Mesothelial cell of epicardium (in vitro differentiated cells): Measurements from ENCODE around the gene MTHFSD. TPM values are rescaled to one million over a fixed set of nuclear protein-coding genes. Genes with fewer than 3 reads are reported as not detected.

Experiments
- DNase-seq, 2 experiments: peaks; one replicate each; pipeline ENCODE4 v3.0.0; 2021; ENCODE audit warnings: low spot score in 2 of 2; ENCODE audit not compliant: unreplicated experiment in 2 of 2
- H3K27ac Mint-ChIP-seq: 2 replicates; pipeline ENCODE4 v1.8.0; 2021; ENCODE audit warnings: mixed read lengths
- H3K27me3 Mint-ChIP-seq: 2 replicates; pipeline ENCODE4 v1.8.0; 2021; ENCODE audit warnings: low read depth, mixed read lengths
- H3K36me3 Mint-ChIP-seq: 2 replicates; pipeline ENCODE4 v1.8.0; 2021; ENCODE audit warnings: mixed read lengths
- H3K4me1 Mint-ChIP-seq: 2 replicates; pipeline ENCODE4 v1.8.0; 2021; ENCODE audit warnings: mixed read lengths
- H3K4me3 Mint-ChIP-seq: 2 replicates; pipeline ENCODE4 v1.8.0; 2021; ENCODE audit warnings: mild to moderate bottlenecking, moderate library complexity, mixed read lengths
- H3K9me3 Mint-ChIP-seq: 2 replicates; pipeline ENCODE4 v1.8.0; 2021; ENCODE audit warnings: mixed read lengths
- CTCF ChIP-seq: fragments of 200-600 bp; sonication (generic); IDR thresholded peaks from one replicate; pipeline ENCODE4 v1.5.0; 2021; ENCODE audit warnings: antibody characterized with exemption; ENCODE audit not compliant: unreplicated experiment
- total RNA-seq: library from RNA; stranded (reverse); gene quantifications from 3 replicates; pipeline ENCODE4 v1.2.1, GENCODE V29; 2021

Gene MTHFSD
- total RNA-seq, 1 donor from 2014 or later: 27.4 TPM

- H3K27ac Mint-ChIP-seq: peak overlapping the region; percentile 34
- H3K9me3 Mint-ChIP-seq: no peaks in the 10 kb centered on the region
- no peak for TF ChIP-seq CTCF
- H3K4me1 Mint-ChIP-seq: peaks cover 47% of the 10 kb centered on the region
- peaks cover 5% of the 10 kb centered on the region for H3K36me3 Mint-ChIP-seq
- peaks cover 67% of the 10 kb centered on the region for H3K27me3 Mint-ChIP-seq
- no peak for DNase-seq
- peak overlapping the region; percentile 59 for H3K4me3 Mint-ChIP-seq
These were observed 10.8 kb upstream of the MTHFSD start for GRCh38 chr16:86565644-86566511.

DNA sequence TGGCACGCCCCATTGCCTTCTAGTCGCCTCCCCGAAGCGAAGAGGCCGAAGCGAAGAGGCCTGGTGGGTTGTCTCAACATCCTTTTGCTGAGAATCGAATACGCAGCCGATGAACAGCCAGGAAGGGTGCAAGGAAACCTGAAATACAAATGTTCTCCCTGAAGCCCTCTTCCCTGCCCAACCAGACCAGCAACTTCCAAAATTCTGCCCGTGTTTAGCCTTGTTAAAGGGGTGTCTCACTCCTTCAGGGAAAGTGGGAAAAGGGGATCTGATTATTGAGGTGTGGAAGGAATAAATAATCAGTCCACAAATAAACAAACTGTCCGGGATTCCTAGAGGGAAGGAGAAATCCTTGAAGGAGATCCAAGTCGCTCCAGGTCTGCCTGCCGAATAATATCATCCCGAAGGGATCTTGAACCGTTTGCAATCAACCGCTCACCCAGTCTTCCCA is 10.2 kb upstream of the MTHFSD start:
- Mint-ChIP-seq H3K4me1 (peaks cover 42% of the 10 kb centered on the region), H3K27me3 (peaks cover 61% of the 10 kb centered on the region), H3K9me3 (no peaks in the 10 kb centered on the region), H3K36me3 (no peaks in the 10 kb centered on the region), H3K4me3 (peak overlapping the region; percentile 59), H3K27ac (no peak overlapping the region)
- TF ChIP-seq CTCF: no peak
- DNase-seq: no peak

DNA sequence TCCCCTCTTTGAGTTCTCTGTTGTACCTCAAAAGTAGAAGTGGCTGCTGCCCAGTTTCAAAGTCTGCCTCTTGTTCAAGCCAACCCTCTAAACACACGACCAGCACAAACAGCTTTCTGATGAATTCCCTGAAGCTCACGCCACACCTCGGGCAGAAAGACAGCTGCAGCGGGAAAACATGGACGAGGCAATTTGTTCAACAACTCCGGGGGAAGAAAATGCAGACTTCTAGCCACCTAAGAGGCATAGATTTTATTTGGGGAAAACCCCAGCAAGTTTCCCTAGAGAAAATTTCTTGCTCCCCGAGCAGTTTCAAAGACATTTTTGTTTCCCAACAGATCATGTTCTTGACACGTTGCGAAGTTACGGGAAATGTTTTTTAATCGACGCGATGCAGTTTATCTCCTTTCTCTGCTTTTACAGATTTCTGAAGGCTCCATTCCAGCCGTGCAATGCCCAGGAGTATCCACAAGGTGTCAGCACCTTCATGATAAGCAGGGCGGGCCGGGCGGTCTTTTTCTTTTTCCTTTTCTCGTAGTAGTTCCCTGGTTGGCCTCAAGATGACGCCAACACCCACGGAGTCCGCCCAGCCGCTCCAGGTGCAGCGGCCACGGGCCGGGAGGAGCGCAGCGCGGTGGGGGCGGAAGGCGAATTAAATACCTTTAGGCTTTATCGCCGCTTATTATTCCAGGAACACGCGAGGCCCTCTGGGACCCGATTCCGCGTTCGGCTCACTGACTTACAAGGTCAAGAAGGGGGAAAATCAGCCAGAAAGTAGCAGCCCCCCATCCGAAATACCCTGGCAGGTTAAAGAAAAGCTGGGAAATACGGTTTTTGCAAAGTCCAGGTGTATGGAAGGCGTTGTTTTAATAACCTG is 8.7 kb upstream of the MTHFSD start:
- Mint-ChIP-seq H3K4me1 (peaks cover 32% of the 10 kb centered on the region), H3K27me3 (peaks cover 47% of the 10 kb centered on the region), H3K36me3 (no peaks in the 10 kb centered on the region), H3K9me3 (no peaks in the 10 kb centered on the region), H3K4me3 (peak overlapping the region; percentile 63), H3K27ac (no peak overlapping the region)
- peak; percentile 77 to 92 for DNase-seq
- TF ChIP-seq CTCF: peak; percentile 99

DNA sequence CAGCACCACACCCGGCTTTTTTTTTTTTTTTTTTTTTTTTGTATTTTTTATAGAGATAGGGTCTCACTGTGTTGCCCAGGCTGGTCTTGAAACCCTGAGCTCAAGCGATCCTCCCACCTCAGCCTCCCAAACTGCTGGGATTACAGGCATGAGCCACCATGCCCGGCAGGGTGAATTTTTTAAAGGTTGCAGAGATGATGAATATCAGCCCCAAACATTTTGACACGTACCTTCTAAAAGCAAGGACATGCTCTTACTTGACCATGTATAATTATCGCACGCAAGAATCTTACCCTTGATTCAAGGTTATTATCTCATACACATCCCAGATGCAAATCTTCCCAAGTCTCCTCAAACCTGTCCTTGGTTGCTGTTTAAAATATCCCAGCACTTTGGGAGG is 7.3 kb upstream of the MTHFSD start:
- no peaks in the 10 kb centered on the region for H3K9me3 Mint-ChIP-seq
- no peak for DNase-seq
- peaks cover 46% of the 10 kb centered on the region for H3K27me3 Mint-ChIP-seq
- H3K36me3 Mint-ChIP-seq: no peaks in the 10 kb centered on the region
- H3K27ac Mint-ChIP-seq: no peak overlapping the region
- peaks cover 30% of the 10 kb centered on the region for H3K4me1 Mint-ChIP-seq
- H3K4me3 Mint-ChIP-seq: no peak overlapping the region
- TF ChIP-seq CTCF: no peak

GRCh38 chr16:86559802-86560305 is 4.8 kb upstream of the MTHFSD start:
- Mint-ChIP-seq H3K4me3 (no peak overlapping the region), H3K27me3 (peaks cover 27% of the 10 kb centered on the region), H3K36me3 (no peaks in the 10 kb centered on the region), H3K4me1 (peaks cover 19% of the 10 kb centered on the region), H3K27ac (no peak overlapping the region), H3K9me3 (no peaks in the 10 kb centered on the region)
- DNase-seq: no peak
- no peak for TF ChIP-seq CTCF
